Trophoblast cell (in vitro differentiated cells and primary cell): ENCODE measurements around the gene HBD.

Experiments used
- DNase-seq, 2 donors: peaks; one replicate each; pipeline ENCODE4 v3.0.0-alpha.2; 2016
- H2AFZ ChIP-seq: 2 replicates; pipeline ENCODE4 v1.6.1; 2013; ENCODE audit warnings: low read length, moderate library complexity, mild to moderate bottlenecking; ENCODE audit not compliant: insufficient read depth, poor library complexity
- H2AK5ac ChIP-seq: 2 replicates; pipeline ENCODE4 v1.6.1; 2013; ENCODE audit warnings: mild to moderate bottlenecking, low read length
- H2BK120ac ChIP-seq: 2 replicates; pipeline ENCODE4 v1.6.1; 2013; ENCODE audit warnings: low read length, mild to moderate bottlenecking, moderate library complexity; ENCODE audit not compliant: insufficient read depth, poor library complexity
- H2BK12ac ChIP-seq: 2 replicates; pipeline ENCODE4 v1.6.1; 2013; ENCODE audit warnings: mild to moderate bottlenecking, low read length, moderate library complexity
- H2BK5ac ChIP-seq: 2 replicates; pipeline ENCODE4 v1.6.1; 2013; ENCODE audit warnings: low read length, low read depth, moderate library complexity, mild to moderate bottlenecking; ENCODE audit not compliant: poor library complexity
- H3K14ac ChIP-seq: 2 replicates; pipeline ENCODE4 v1.6.1; 2013; ENCODE audit warnings: mild to moderate bottlenecking, low read length
- H3K18ac ChIP-seq: 2 replicates; pipeline ENCODE4 v1.6.1; 2013; ENCODE audit warnings: mild to moderate bottlenecking, low read length
- H3K23ac ChIP-seq: 2 replicates; pipeline ENCODE4 v1.6.1; 2013; ENCODE audit warnings: low read length
- H3K27ac ChIP-seq: 2 replicates; pipeline ENCODE4 v1.5.1; 2013; ENCODE audit warnings: low read depth, mild to moderate bottlenecking, inconsistent platforms, low read length, moderate library complexity
- H3K27me3 ChIP-seq: 2 replicates; pipeline ENCODE4 v1.6.1; 2013; ENCODE audit warnings: inconsistent platforms, mild to moderate bottlenecking, low read length, moderate library complexity; ENCODE audit not compliant: insufficient read depth
- H3K36me3 ChIP-seq, 2 experiments: 1 replicate in 1 of 2; 2 replicates in 1 of 2; pipeline ENCODE4 v1.6.1; 2013; ENCODE audit warnings: low read length in 2 of 2, mild to moderate bottlenecking in 2 of 2, moderate library complexity in 1 of 2; ENCODE audit not compliant: insufficient read depth in 2 of 2, control insufficient read depth in 1 of 2
- H3K4ac ChIP-seq: 2 replicates; pipeline ENCODE4 v1.6.1; 2013; ENCODE audit warnings: low read depth, mild to moderate bottlenecking, low read length, moderate library complexity
- H3K4me1 ChIP-seq, 2 experiments: 1 replicate in 1 of 2; 2 replicates in 1 of 2; pipeline ENCODE4 v1.6.1; 2013; ENCODE audit warnings: low read length in 2 of 2, mild to moderate bottlenecking in 2 of 2, moderate library complexity in 1 of 2; ENCODE audit not compliant: insufficient read depth in 2 of 2, control insufficient read depth in 1 of 2
- H3K4me2 ChIP-seq: 2 replicates; pipeline ENCODE4 v1.6.1; 2013; ENCODE audit warnings: inconsistent platforms, mild to moderate bottlenecking, low read length, moderate library complexity
- H3K4me3 ChIP-seq: 2 replicates; pipeline ENCODE4 v1.5.1; 2013; ENCODE audit warnings: mild to moderate bottlenecking, low read depth, low read length, inconsistent platforms
- H3K79me1 ChIP-seq: one replicate; pipeline ENCODE4 v1.6.1; 2013; ENCODE audit warnings: low read length
- H3K79me2 ChIP-seq: 2 replicates; pipeline ENCODE4 v1.6.1; 2013; ENCODE audit warnings: low read length, mild to moderate bottlenecking; ENCODE audit not compliant: control insufficient read depth, insufficient read depth, poor library complexity
- H3K9ac ChIP-seq: 2 replicates; pipeline ENCODE4 v1.6.1; 2013; ENCODE audit warnings: mild to moderate bottlenecking, low read length
- H3K9me3 ChIP-seq: 2 replicates; pipeline ENCODE4 v1.6.1; 2013; ENCODE audit warnings: low read depth, mild to moderate bottlenecking, control low read depth, inconsistent platforms, low read length; ENCODE audit not compliant: insufficient read depth
- H4K12ac ChIP-seq: 2 replicates; pipeline ENCODE4 v1.6.1; 2013; ENCODE audit warnings: low read depth, mild to moderate bottlenecking, low read length, moderate library complexity
- H4K8ac ChIP-seq: 2 replicates; pipeline ENCODE4 v1.6.1; 2013; ENCODE audit warnings: low read depth, mild to moderate bottlenecking, low read length, moderate library complexity
- H4K91ac ChIP-seq: one replicate; pipeline ENCODE4 v1.6.1; 2013; ENCODE audit warnings: low read depth, mild to moderate bottlenecking, low read length, moderate library complexity
- WGBS: extraction: QIAGEN DNeasy Blood & Tissue Kit; methylation state at CpG from one replicate; pipeline ENCODE4 v1.1.7; 2013; ENCODE audit warnings: missing lambda C conversion rate; ENCODE audit not compliant: insufficient read length, insufficient coverage; ENCODE audit errors: extremely low coverage; 5-methylcytosine and 5-hydroxymethylcytosine counted together

HBD gene

DNA sequence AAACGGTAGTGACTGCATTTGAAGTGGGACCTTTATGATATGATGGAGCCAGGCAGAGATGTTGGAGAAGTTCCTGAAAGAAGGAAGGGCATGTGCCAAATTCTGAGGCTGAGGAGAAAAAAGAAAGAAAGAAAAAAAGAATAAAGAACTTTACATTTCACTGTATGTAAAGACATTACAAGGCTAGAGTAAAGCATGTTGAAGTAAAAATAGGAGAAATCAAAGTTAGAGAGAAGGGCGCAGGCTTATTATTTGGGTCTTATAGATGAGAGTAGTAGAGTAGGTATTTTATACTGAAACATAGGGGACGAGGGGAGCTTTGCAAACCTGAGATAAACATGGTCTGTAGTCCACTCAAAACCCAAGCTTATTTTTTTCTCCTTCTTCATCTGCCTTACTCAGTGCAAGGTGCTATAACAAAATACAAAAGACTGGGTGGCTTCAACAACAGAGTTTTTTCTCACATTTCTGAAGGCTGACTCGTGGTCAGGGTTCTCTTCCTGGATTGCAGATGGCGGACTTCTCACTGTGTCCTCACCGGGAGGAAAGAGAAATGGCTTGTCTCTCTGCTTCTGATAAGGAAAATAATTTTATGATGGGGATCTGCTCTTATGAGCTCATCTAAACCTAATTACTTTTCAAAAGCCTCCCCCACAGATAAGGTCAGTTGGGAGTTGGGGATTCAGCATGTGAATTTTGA is 12.6 kb upstream of the HBD start:
- Histone ChIP-seq H3K79me2 (no peaks in the 10 kb centered on the region), H4K8ac (no peak overlapping the region), H3K4me2 (no peak overlapping the region), H3K4ac (no peak overlapping the region), H4K91ac (no peak overlapping the region), H3K9me3 (no peaks in the 10 kb centered on the region), H2BK12ac (no peak overlapping the region), H3K79me1 (no peaks in the 10 kb centered on the region), H3K9ac (no peak overlapping the region), H3K27me3 (no peaks in the 10 kb centered on the region), H4K12ac (no peak overlapping the region), H3K14ac (no peak overlapping the region), H3K18ac (no peak overlapping the region), H3K4me1 (no peaks in the 10 kb centered on the region), H2BK120ac (no peak overlapping the region), H3K36me3 (no peaks in the 10 kb centered on the region), H2AK5ac (no peak overlapping the region), H2AFZ (no peak overlapping the region), H2BK5ac (no peak overlapping the region), H3K27ac (no peak overlapping the region), H3K4me3 (no peak overlapping the region), H3K23ac (no peak overlapping the region)
- DNase-seq = no peak
- no CpG with 5 or more reads among the region's 6 CpGs for WGBS

DNA sequence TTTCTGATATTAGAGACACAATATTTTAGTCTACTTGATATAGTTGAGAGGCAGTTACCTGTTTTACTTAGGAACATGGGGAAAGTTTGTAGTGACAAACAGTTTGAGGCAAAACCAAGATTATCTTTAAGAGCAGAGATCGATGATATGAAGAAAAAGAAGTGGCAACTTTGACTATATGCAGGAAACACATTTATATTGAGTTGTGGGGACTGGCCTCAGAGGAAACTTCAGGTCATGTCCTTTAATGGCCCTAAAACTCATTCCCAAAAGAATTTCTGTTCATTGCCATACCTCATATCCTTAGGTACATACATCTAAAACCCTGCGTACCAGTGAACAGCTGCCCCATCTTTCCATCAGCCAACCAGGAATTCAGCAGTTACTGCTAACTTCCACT is 10.9 kb upstream of the HBD start:
- no peak for DNase-seq
- H2BK5ac ChIP-seq = no peak overlapping the region
- no peak overlapping the region for H4K12ac ChIP-seq
- H3K14ac ChIP-seq = no peak overlapping the region
- no peak overlapping the region for H3K9ac ChIP-seq
- no peaks in the 10 kb centered on the region for H3K36me3 ChIP-seq
- H3K4me2 ChIP-seq = no peak overlapping the region
- H2BK12ac ChIP-seq = no peak overlapping the region
- H4K8ac ChIP-seq = no peak overlapping the region
- H3K4me1 ChIP-seq = no peaks in the 10 kb centered on the region
- H2BK120ac ChIP-seq = no peak overlapping the region
- no peaks in the 10 kb centered on the region for H3K27me3 ChIP-seq
- no peaks in the 10 kb centered on the region for H3K79me2 ChIP-seq
- H3K18ac ChIP-seq = no peak overlapping the region
- no peak overlapping the region for H3K27ac ChIP-seq
- H3K4me3 ChIP-seq = no peak overlapping the region
- no peak overlapping the region for H3K4ac ChIP-seq
- H2AFZ ChIP-seq = no peak overlapping the region
- no CpG with 5 or more reads among the region's 2 CpGs for WGBS
- H3K79me1 ChIP-seq = no peaks in the 10 kb centered on the region
- H4K91ac ChIP-seq = no peak overlapping the region
- no peak overlapping the region for H2AK5ac ChIP-seq
- H3K23ac ChIP-seq = no peak overlapping the region
- H3K9me3 ChIP-seq = no peaks in the 10 kb centered on the region

DNA sequence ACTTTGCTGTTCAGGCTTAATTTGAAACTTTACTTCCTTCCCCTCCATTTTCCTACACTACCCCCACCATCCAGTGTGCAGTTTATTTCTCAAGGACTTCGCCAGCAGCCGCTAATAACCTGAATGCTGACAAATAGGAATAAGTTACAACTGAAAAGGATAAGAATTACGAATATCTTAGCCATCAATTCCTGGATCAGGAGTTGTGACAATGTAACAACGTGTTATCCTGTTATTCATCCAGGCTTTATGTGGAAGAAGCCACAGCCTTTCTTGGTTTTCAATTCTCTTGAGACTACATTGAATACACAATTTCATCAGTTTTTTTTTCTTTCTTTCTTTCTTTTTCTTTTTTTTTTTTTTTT is 9.5 kb upstream of the HBD start:
- no peak overlapping the region for H3K4me3 ChIP-seq
- no peak overlapping the region for H3K9ac ChIP-seq
- H3K4ac ChIP-seq = no peak overlapping the region
- H3K18ac ChIP-seq = no peak overlapping the region
- WGBS = no CpG with 5 or more reads among the region's 4 CpGs
- H3K27me3 ChIP-seq = no peaks in the 10 kb centered on the region
- H2AK5ac ChIP-seq = no peak overlapping the region
- H4K8ac ChIP-seq = no peak overlapping the region
- H3K4me2 ChIP-seq = no peak overlapping the region
- H4K91ac ChIP-seq = no peak overlapping the region
- no peak overlapping the region for H2BK120ac ChIP-seq
- H2BK5ac ChIP-seq = no peak overlapping the region
- H3K79me2 ChIP-seq = no peaks in the 10 kb centered on the region
- no peak overlapping the region for H3K14ac ChIP-seq
- no peaks in the 10 kb centered on the region for H3K79me1 ChIP-seq
- H3K4me1 ChIP-seq = no peaks in the 10 kb centered on the region
- H2BK12ac ChIP-seq = no peak overlapping the region
- no peak overlapping the region for H4K12ac ChIP-seq
- H3K27ac ChIP-seq = no peak overlapping the region
- no peaks in the 10 kb centered on the region for H3K36me3 ChIP-seq
- no peak overlapping the region for H3K23ac ChIP-seq
- no peaks in the 10 kb centered on the region for H3K9me3 ChIP-seq
- no peak overlapping the region for H2AFZ ChIP-seq
- no peak for DNase-seq

DNA sequence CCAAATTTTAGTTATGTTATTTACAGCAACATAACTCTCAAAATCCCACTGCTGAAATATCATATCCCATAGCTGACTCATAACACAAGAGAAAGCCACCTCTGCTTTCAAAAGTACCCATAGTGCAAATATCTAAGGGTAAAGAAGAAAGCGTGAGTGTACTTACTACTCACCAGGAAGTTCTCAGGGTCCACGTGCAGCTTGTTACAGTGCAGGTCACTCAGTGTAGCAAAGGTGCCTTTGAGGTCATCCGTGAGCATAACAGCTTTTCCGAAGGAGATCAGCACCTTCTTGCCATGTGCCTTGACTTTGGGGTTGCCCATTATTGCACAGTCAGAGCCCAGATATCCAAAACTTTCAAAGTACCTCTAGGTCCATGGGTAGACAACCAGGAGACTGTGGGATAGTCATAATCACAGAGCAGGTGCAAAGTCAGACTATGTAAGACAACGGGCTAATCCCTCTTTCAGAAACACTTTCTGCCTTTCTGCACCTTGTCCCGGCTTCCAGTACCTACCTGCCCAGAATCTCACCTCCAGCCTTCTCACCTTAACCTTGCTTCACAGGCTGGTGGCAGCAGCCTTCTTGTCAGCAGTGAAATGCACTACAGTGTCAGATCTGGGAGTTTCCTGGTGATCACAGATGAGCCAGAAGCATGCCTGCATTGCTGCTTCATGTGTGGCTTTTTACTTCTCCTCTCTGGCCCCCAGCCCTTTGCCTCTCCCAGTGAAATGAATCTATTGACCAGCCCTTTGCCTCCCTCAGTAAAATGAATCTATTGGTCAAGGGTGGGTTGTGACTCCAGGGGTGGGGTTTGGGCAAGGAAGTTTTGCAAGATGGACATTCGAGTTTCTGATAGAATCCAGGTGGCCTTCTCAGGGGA is 8.9 kb upstream of the HBD start:
- Histone ChIP-seq H3K4me3 (no peak overlapping the region), H3K79me2 (no peaks in the 10 kb centered on the region), H4K91ac (no peak overlapping the region), H3K18ac (no peak overlapping the region), H3K23ac (no peak overlapping the region), H3K27ac (no peak overlapping the region), H3K27me3 (no peaks in the 10 kb centered on the region), H3K9me3 (no peaks in the 10 kb centered on the region), H3K4me2 (no peak overlapping the region), H2BK5ac (no peak overlapping the region), H2BK12ac (no peak overlapping the region), H3K79me1 (no peaks in the 10 kb centered on the region), H4K8ac (no peak overlapping the region), H3K4me1 (no peaks in the 10 kb centered on the region), H2AK5ac (no peak overlapping the region), H3K9ac (peak overlapping the region; percentile 13), H2AFZ (no peak overlapping the region), H4K12ac (no peak overlapping the region), H3K36me3 (no peaks in the 10 kb centered on the region), H3K4ac (no peak overlapping the region), H2BK120ac (no peak overlapping the region), H3K14ac (no peak overlapping the region)
- no CpG with 5 or more reads among the region's 7 CpGs for WGBS
- DNase-seq = no peak
